HEK293 (cell line): ENCODE data around the gene SSH3.

ENCODE experiments used
- CTCF ChIP-seq: fragments of 450-650 bp; formaldehyde crosslinking; IDR thresholded peaks from 2 replicates; pipeline ENCODE4 v1.5.1; 2016; ENCODE audit warnings: missing biosample characterization, missing genetic modification characterization
- OSR2 ChIP-seq: fragments of 450-650 bp; formaldehyde crosslinking; IDR thresholded peaks from 2 replicates; pipeline ENCODE4 v1.5.1; 2016; ENCODE audit warnings: missing biosample characterization, missing genetic modification characterization
- REPIN1 ChIP-seq: fragments of 450-650 bp; formaldehyde crosslinking; IDR thresholded peaks from 2 replicates; pipeline ENCODE4 v1.5.1; 2017; ENCODE audit warnings: missing biosample characterization, missing genetic modification characterization, low read depth
- ZBTB26 ChIP-seq: fragments of 450-650 bp; formaldehyde crosslinking; optimal IDR thresholded peaks from 2 replicates; pipeline ENCODE3; 2016; ENCODE audit warnings: missing biosample characterization, mild to moderate bottlenecking, missing genetic modification characterization
- ZNF274 ChIP-seq, 2 experiments: fragments of 200-500 bp in 1 of 2; fragments of 450-650 bp in 1 of 2; sonication (Bioruptor generic) in 1 of 2; formaldehyde crosslinking in 1 of 2; IDR thresholded peaks; 2 replicates each; pipeline versions ENCODE4 v1.5.1 to v1.6.1; 2014 to 2016; ENCODE audit warnings: borderline replicate concordance in 1 of 2, inconsistent platforms in 1 of 2, low read length in 1 of 2, missing biosample characterization in 1 of 2, missing genetic modification characterization in 1 of 2
- ZNF280D ChIP-seq: fragments of 450-650 bp; formaldehyde crosslinking; IDR thresholded peaks from 2 replicates; pipeline ENCODE4 v1.5.1; 2016; ENCODE audit warnings: missing biosample characterization, missing genetic modification characterization
- ZNF629 ChIP-seq: fragments of 450-650 bp; formaldehyde crosslinking; IDR thresholded peaks from 2 replicates; pipeline ENCODE4 v1.5.1; 2017; ENCODE audit warnings: missing biosample characterization, missing genetic modification characterization

GRCh38 chr11:67289226-67289650 lies 14.1 kb upstream of the SSH3 start, which contains the start of gene ANKRD13D:
- TF ChIP-seq OSR2 = no peak
- no peak for TF ChIP-seq ZNF274 (IDR thresholded peaks at IDR 0.05; ENCODE audit: low read length)
- TF ChIP-seq ZNF274 (tag by site-specific recombination; IDR thresholded peaks at IDR 0.05; ENCODE audit: borderline replicate concordance) = no peak
- TF ChIP-seq CTCF = no peak
- TF ChIP-seq ZNF280D (tag by site-specific recombination) = no peak
- no peak for TF ChIP-seq ZNF629 (tag by site-specific recombination)
- no peak for TF ChIP-seq REPIN1
- no peak for TF ChIP-seq ZBTB26 (tag by site-specific recombination)
